DMS153 (cell line): ENCODE data around the gene MME.
"Not testable (repeated sequence)": the region's sequence is repeated elsewhere in the genome, so short reads cannot be mapped to it uniquely, and the experiment has no call there.

Experiments
- DNase-seq: peaks from one replicate; lab custom pipeline; 2025; lab: John Stamatoyannopoulos, UW

MME gene

DNA sequence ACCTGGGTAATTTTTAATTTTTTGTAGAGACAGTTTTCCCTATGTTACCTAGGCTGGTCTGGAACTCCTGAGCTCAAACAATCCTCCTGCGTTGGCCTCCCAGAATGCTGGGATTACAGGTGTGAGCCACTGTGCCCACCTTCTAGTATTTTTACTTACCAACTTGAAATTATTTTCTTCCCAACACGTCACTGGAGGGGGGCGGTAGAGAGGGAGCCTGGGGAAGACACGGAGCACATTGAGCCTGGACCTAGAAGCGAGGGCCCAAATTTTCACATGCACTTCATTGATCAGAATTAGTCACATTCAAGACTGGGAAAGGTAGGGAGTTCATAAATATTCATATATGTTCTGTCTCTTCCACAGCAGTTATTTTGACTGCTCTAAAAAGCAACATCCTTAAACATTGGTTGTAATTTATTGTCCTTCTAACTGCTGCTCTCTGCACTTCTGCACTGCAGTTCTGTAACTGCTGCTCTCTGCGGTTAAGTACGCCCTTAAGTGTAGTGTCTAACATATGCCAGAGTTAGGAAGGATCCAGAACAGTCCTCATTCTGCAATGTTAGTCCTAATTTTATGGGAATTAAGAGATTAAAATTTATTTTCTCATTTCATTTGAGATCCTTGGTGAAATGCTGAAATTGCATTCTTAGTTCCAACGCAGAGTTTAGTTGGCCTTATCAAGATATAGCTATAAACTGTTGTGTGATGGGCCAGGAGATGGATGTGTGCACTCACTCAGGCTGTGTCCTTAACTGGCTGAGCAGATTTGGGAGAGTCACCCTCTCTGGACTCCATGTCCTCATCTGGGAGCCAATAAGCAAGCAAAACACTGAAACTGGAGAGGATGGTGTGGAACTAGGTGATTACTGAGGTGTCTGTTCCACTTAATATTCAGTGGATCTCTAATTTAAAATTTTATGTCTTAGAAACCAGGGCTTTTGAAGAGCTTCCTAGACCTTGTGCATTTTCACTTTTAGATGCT is 115.1 kb downstream of the MME start:
- DNase-seq: no peak

DNA sequence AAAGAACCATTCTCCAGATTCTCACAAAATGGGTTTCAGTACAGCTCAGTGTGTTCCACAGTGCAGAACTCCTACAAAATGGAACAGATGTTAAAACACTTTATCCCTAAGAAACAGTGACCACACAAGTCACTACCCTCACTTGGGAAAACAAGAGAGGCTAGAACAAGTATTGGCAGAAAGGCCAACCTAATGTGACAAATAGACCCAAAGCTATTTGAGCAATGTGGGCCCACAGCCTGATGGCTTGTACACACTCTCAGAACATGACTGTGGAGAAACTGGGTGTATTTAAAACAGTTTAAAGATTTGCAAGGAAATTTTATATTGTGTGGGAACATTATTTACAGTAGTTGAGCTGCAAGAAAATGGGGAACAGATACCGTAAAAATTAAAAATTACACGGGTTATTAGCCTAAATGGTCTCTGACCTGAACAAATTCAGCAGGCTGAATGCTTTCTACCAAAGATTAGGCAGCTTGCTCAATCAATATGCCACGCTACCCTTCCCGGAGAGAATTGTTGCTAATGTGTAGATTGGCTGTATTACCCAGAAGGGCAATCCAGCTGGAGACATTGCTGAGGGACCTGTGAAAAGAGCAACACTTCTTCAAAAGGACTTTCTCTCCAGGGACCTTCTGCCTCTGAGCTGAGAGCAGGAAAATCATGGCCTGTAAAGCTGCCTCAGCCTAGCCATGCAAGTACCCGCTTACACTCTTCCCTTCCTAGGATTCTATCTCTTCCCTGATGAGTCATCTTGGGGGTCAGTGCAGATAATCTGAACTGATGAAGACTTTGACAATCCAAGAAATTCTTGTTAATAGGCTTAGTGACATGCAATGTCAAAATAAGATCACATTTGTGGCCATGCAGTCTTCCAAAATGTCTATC is 116.3 kb downstream of the MME start:
- DNase-seq: no peak

DNA sequence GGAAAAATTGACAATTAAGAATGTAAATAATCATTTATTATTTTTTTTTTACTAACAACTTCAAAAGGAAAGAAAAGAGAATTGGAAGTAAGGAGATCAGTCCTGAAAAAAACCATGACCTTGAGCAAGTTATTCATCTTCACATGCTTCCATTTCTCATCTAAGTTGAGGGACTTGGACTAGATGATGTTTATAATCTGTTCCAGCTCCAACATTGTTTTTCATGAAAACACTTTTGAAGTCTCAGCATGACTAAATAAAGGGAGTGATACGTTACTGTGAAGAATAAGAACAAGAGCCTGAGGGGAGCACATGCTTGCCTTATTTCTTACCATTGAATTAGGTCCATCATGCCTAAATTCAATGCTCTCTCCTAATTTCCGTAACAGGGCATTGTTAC is 117.7 kb downstream of the MME start:
- no peak for DNase-seq

DNA sequence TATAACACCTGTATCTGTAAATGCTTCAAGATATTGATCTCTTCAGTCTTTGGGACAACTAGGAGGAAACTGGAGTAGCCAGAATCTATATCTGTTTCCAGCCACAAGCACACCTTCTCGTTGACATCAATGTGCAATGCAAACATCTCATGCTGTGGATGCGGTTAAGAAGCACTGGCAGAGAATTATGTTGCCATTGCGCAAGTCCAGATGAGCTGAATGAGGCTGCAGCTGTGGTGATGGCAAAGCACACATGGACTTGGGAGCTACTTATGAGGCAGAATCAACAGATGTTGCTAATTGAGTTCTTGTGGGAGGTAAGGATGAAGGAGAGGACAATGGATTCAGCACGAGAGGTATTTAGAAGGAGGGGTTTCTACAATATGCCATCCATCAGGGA is 122.5 kb downstream of the MME start:
- peak; percentile 33 for DNase-seq

DNA sequence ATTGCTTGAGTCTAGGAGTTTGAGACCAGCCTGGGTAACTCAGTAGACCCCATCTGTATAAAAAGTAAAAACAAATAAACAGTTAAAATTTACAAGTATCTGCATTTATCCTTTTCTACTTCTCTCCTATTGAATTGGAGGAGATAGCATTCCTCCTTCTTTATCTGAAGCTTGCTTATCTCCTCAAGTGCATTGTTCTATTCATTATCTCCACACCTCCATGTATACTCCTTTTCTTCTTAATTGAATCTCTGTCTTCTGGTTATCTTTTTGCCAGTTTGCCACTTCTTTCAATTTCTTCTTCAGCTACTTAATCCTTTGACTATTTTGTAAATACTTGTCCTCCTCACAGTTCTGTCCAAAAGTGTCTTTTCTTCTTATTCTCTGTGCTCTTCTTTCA is 124.7 kb downstream of the MME start:
- no peak for DNase-seq

DNA sequence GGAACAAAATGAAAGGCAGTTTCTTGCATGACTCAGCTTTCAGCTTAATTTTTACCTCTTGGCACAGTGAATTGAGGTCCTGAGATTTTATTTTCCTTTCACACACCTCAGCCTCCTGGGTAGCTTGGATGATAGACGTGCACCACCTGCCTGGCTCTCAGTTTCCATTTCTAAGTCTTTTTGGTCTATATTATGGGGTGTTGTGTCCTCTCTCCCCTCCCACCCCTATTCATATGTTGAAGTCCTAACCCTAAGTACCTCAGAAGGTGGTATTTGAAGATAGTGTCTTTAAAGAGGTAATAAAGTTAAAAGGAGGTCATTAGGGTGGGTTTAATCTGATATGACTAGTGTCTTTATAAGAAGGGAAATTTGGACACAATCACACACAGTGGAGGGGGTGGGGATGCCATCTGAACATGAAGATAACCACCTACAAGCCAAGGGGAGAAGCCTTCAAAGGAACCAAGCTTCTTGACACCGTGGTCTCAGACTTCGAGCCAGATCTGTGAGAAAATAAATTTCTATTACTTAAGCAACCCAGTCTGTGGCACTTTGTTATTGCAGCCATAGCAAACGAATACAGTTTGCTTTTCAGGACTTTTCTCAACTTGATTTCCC is 128.2 kb downstream of the MME start:
- DNase-seq: no peak

DNA sequence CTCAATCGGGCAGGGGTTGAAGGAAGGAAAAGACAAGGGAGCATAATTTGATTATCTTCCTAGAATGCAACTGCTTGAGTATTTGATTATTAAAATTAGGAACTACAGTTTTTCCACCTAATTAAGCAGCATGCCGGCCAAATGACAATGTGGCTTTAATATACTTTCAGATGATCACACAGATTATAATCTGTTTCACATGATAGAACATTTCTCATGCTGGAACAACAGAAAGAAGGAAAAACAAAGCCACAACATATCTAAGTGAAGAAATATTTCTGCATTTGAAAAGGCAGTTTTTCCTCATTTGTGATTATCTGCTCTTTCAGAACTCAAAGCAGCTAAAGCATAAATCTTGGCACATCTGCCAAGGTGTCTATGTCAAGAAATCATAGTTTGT is 130.6 kb downstream of the MME start:
- no peak for DNase-seq

DNA sequence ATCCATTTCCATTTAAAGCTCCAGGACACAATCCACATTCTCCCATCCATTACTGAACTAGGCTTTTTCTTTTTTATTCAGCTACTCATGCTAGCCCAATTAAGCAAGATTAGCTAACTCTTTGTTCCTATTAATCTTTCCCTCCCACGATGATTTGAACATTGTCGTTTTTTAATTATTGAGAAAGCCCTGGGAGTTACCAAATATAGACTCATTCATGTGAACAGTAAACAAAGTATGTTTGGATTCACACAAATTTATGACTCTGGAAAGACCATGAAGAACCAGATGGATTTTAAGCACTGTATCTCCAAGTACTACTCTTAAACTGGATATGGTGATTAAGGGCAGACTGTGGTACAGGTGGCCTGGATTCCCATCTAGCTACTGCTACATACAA is 131.1 kb downstream of the MME start:
- no peak for DNase-seq

DNA sequence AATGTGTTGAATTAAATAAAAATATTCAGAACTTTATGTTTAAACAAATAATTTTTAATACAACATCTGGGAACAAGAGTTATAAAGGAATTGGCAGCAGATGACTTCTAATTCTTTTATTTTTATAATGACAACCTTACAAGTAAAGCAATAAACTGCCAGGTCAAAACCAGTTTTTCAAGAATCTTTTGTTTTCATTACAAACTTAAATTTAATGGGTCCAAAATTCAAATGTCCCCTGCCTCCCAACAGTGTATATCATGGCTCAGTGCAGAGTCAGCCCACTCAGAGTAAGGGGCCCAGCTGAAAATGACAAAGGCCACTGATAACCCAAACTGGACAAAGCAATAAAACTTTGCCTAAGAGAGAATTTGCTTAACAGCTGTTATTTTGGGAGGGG is 131.8 kb downstream of the MME start:
- no peak for DNase-seq

DNA sequence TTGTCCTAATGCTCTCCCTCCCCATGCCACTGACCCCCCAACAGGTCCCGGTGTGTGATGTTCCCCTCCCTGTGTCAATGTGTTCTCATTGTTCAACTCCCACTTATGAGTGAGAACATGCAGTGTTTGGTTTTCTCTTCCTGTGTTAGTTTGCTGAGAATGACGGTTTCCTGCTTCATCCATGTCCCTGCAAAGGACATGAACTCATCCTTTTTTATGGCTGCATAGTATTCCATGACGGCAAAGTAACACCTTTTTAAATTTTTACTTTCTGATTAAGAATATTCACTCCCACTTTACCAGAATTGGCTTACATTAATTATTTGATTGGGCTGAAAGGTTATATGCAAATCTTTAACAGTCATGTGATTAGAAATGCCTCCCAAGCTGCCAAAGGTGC is 135.9 kb downstream of the MME start:
- DNase-seq: not testable (repeated sequence)

DNA sequence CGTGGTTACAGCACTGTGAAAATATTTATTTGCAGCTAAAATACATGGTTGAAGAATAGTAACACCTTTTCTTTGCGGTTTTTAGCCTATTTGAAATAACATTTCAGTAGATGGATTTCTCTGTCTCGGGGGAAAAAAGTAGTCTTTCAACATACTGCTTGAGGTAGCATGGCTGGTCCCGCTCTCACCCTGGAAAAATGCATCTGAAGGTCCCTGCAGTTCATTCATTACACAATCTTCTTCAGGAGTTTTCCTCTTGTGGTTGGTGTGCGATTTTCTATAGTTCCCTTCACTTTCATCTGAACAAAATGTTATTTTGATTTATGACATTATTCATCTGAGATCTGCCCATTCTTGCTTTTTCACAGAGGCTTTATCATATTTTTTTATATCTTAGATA is 137.5 kb downstream of the MME start:
- no peak for DNase-seq

DNA sequence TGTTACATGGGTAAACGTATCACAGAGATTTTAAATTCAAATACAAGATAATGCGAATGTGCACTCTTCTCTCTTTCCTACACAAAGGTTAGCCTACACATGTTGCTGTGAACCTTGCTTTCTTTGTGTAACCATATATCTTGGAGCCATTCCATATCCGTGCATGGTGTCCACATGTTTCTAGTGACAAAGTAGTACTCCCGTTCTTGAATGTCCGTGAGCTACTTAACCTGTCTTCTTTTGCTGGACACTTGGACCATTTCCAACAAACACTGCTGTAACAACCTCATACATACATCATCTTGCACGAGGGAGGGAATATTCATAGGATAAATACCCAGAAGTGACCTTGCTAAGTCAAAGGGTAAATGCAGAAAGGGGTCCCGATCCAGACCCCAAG is 138.3 kb downstream of the MME start:
- DNase-seq: no peak

DNA sequence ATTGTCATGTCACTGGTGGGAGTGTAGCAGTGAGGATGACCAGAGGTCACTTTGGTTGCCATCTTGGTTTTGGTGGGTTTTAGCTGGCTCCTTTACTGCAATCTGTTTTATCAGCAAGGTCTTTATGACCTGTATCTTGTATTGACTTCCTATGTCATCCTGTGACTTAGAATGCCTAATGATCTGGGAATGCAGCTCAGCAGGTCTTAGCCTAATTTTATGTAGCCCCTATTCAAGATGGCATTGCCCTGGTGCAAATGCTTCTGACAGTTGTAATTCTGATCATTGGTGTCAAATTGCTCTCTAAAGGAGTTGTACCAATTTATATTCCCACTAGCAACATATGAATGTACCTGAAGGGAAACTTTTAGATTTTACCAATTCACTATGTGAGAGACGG is 139.0 kb downstream of the MME start:
- no peak for DNase-seq

DNA sequence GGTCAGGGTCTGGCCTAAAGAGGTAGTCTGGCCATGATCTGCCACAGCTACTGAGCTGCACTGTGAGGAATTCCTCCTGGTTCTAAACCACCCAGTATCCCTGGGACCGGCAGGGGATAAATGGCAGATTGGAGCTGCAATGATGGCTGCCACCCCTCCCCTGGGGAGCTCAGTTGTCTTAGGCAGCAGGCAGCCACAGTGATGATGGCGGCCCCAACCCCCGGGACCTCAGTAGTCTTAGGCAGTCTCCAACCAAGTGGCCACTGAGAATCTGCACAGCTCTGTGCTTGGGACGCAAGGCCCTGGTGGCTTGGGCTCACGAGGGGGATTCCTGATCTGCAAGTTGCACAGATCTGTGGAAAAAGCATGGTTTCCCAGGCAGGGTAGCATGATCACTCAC is 145.3 kb downstream of the MME start:
- no peak for DNase-seq

DNA sequence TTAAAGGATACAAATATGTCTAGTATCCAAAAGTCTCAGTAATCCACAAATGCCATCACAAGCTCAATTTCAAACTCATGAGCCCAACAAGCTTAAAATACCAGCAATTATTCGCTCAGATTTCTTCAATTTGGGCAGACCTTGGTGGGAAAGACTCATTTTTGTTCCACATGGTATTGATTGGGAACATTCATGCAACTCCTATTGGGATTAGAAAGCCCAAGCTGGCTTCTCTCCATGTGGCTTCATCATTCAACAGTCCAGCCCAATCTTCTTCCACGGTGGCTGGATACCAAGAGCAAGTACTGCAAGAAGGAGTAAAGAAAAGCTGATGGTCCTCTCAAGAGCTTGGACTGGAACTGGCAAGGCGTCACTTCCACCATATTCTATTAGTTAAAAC is 147.0 kb downstream of the MME start:
- no peak for DNase-seq

DNA sequence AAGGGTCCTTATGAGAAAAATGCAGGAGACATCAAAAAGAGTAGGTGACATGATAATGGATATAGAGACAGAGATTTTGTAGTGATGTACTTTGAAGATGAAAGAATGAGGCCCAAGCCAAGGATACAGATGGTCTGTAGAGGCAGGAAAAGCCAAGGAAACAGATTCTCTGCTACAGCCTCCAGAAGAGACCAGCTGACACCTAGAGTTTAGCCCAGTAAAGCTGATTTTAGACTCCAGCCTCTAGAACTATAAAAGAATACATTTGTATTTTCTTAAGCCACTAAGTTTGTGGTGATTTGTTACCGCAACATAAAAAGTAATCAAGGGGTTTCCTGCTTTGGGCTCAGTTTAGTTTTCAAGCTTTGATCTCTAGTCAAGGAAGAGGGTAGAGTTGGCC is 148.6 kb downstream of the MME start:
- no peak for DNase-seq

DNA sequence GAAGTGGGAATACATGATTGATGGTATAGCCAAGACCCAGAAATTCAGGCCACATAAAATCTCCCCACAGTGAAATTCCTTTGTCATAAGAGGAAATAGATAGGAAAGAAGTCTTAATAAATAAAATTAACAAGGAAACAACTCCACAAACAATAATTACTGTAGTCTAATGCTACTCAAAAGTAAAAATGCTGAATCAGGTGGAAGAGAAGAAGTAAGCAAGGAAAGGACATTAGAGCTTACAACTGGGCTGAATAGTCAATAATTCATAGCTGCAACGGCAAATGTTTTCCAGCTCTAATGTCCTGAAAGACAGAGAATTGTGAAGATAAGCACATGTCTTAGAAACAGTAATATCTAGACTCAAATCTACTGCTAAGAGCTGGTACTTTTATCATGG is 149.0 kb downstream of the MME start:
- DNase-seq: no peak

DNA sequence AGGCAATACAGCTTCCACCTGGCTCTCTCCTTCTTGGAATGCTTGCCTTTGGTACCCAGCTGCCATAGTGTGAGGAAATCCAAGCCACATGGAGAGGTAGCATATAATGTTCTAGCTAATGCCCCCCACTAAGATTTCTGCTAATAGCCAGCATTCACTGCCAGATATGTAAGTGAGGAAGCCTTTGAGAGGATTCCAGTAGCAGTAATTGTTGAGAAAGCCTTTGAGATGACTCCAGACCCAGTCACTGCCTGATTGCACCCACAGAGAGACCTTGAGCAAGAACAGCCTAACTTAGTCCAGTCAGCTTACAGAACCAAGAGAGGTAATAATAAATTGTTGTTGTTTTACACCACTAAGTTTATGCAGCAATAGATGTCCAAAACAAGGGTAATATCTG is 150.3 kb downstream of the MME start:
- no peak for DNase-seq

DNA sequence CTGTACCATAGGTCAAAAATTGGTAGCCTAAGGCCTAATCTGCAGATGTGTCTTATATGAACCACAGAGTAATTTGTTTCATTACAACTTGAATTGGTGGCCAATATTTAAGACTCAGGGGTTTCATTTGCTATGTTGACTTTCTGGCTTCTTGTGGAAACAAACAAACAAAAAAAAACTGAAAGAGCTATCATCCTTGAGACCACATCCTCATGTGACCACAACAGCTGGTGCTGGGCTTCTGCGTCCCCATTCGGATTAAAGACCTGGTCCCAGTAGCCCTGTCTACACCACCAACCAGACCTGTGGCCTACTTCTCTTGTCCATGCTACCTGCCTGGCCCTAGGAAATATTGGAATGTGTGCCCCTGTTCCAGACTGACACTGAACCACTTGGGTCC is 151.7 kb downstream of the MME start:
- DNase-seq: no peak

DNA sequence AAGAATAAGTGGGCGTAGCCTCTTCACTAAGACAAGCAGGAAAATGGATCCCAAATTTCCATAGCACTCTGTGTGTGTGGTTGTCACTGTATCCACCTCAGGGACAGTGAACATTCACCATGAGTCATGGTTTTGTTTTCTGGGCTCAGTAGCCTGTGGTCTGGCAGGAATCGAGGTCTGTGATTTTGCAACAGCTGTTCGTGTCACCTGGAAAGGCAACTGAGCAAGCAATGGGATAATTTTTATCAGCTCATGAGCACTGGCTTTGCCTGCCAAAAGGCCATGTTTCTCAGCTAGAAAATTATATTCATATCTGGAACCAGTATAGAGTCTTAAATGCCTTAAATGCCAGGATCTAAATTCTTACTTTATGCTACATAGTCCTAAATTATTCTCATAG is 152.5 kb downstream of the MME start:
- peak; percentile 15 for DNase-seq

DNA sequence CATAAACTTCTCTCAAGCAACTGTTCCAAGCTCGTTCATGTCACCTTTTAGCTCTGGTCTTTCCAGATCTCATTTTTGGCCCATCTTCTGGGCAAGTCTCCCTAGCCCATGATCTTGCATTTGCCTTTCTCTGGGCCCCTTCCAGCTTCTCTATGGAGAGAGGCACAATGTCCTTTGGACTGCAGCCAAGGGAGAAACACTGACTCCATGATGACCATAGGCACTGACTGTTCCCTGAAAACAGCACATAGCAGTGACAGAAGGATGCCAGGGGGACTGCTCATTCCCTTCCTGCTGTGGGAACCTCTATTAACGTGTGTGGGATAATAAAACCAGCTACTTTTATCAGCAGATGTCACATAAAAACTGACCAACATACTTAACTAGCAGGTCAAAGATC is 153.1 kb downstream of the MME start:
- peak; percentile 32 for DNase-seq
